Cardiac muscle cell (in vitro differentiated cells and primary cell): ENCODE results near the gene TMEM205. TPM values are rescaled to one million over a fixed set of nuclear protein-coding genes. Genes with fewer than 3 reads are reported as not detected.

Experiments used
- DNase-seq, 2 donors: peaks; one replicate each; pipeline versions ENCODE4 v3.0.0 to v3.0.0-alpha.2; 2010 to 2017; ENCODE audit warnings: low read depth in 1 of 2, low spot score in 1 of 2
- H3K27ac ChIP-seq: fragments of 200-600 bp; sonication (generic); 2 replicates; pipeline ENCODE4 v1.5.1; 2016
- H3K27me3 ChIP-seq: fragments of 200-600 bp; sonication (generic); 2 replicates; pipeline ENCODE4 v1.6.0; 2016; ENCODE audit warnings: control low read depth
- H3K36me3 ChIP-seq: fragments of 200-600 bp; sonication (generic); 2 replicates; pipeline ENCODE4 v1.5.1; 2016; ENCODE audit warnings: control low read depth
- H3K4me1 ChIP-seq: fragments of 200-600 bp; sonication (generic); 2 replicates; pipeline ENCODE4 v1.8.1; 2017; ENCODE audit warnings: low read depth, mild to moderate bottlenecking, mixed run types
- H3K4me3 ChIP-seq: fragments of 200-600 bp; sonication (generic); 2 replicates; pipeline ENCODE4 v1.5.1; 2016; ENCODE audit warnings: mild to moderate bottlenecking
- H3K9me3 ChIP-seq: fragments of 200-600 bp; sonication (generic); 2 replicates; pipeline ENCODE4 v1.5.1; 2017; ENCODE audit warnings: low read depth, mild to moderate bottlenecking, control low read depth
- polyA plus RNA-seq: library from polyadenylated mRNA; unstranded; fragments of >200 nt; fragmentation: Nextera tagmentation; extraction: Ambion mirVana; gene quantifications from 2 replicates; pipeline ENCODE4 v1.2.1, GENCODE V29; 2016
- total RNA-seq: library from RNA; depleted of rRNA; stranded (reverse); fragments of >200 nt; gene quantifications from 2 replicates; pipeline ENCODE4 v1.2.3, GENCODE V29; 2016
- TF ChIP-seq, protein P1 (sequence below): IDR thresholded peaks from 2 replicates; pipeline ENCODE4 v1.5.1; 2012; ENCODE audit warnings: low read depth, mild to moderate bottlenecking, low read length

The TMEM205 gene
- 137 and 250 TPM in 2 replicates for total RNA-seq
- 110 and 154 TPM in 2 replicates for polyA plus RNA-seq

DNA sequence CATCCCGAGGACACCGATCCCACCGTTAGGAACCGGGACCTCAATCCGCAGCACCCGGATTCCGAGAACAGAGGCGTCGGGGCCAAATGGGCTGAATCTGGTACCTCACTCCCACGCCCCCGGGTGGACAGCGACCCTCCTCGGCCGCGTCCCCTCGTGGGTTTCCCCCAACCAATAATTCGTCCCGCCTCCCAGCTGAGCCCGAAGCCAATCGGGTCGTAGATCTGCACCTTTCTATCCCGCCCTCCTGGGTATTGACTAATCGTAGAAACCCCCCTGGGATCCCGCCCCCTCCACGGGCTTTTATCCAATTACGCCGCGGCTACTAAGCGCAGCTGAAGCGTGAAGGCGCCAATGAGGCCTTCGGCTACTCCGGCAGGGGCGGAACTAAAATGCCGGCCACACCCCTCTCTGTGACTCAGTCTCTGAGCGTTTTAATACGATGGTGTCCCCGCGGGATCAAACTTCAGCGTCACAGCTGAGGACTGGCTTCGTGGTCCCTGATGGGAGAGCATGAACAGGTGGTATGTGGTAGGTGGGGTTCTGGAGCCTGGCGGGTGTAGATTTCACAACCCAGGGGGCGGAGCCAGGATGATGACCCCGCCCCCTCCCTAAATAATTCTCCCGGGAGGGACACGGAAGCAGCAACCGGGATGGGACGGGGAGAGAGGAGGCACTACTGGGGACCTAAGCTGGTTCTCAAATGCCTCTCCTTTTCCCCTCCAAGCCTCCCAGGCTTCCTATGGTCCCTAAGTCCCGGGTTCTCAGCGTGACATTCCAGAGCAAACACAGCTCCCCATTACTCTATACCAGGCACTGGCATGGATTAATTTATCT lies at the start of gene TMEM205, which contains the start of gene CCDC159:
Gene TMEM205 (minus strand): TSS at position 165 of the 837 bp plus-strand sequence. CDS start 649 bp downstream, outside the sequence.
Gene CCDC159 (plus strand): TSS at position 416 of the 837 bp plus-strand sequence. CDS start 88 bp downstream, at position 504.
- TF ChIP-seq, protein P1, sequence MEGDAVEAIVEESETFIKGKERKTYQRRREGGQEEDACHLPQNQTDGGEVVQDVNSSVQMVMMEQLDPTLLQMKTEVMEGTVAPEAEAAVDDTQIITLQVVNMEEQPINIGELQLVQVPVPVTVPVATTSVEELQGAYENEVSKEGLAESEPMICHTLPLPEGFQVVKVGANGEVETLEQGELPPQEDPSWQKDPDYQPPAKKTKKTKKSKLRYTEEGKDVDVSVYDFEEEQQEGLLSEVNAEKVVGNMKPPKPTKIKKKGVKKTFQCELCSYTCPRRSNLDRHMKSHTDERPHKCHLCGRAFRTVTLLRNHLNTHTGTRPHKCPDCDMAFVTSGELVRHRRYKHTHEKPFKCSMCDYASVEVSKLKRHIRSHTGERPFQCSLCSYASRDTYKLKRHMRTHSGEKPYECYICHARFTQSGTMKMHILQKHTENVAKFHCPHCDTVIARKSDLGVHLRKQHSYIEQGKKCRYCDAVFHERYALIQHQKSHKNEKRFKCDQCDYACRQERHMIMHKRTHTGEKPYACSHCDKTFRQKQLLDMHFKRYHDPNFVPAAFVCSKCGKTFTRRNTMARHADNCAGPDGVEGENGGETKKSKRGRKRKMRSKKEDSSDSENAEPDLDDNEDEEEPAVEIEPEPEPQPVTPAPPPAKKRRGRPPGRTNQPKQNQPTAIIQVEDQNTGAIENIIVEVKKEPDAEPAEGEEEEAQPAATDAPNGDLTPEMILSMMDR = peak; percentile 7
- Histone ChIP-seq H3K36me3 (no peaks in the 10 kb centered on the region), H3K4me3 (peak within 1 kb of the TSS; percentile 67), H3K9me3 (no peaks in the 10 kb centered on the region), H3K27ac (peak within 1 kb of the TSS; percentile 56), H3K4me1 (no peaks in the 10 kb centered on the region), H3K27me3 (no peaks in the 10 kb centered on the region)
- peak; percentile 99 to 100 for DNase-seq

DNA sequence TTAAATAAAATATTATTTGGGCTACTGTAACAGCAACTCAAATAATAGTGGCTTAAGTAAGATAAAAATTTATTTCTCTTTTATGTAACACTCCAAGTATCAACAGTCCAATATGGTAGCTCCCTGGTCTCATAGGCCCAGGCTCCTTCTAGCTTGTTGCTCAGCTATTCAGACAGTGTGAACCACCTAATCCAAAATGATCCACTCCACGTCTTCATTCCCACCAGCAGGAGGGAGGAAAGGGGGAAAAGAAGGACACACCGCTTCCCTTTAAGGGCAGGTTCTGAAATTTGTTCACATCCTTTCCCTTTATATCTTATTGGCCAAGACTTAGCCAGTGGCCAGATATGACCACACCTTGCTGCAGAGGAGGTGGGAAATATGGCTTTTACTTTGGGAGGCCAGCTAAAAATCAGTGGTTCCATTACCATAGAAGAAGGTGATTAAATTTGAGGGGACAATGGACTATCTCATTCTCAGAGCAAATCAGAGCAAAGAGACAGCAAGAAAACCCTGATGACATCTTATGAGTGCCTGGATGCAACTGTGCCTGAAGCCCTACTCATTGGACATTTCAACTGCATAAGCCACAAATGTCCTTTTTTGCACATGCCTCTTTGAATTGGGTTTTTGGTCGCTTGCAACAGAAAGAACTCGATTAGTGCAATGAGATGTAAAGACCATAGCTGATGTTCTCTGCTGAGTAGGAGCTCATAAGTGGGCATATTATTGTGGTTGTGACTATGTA lies 45.0 kb upstream of the TMEM205 start:
- Histone ChIP-seq H3K36me3 (no peaks in the 10 kb centered on the region), H3K9me3 (no peaks in the 10 kb centered on the region), H3K4me3 (no peak overlapping the region), H3K27ac (no peak overlapping the region), H3K4me1 (no peaks in the 10 kb centered on the region), H3K27me3 (no peaks in the 10 kb centered on the region)
- DNase-seq = no peak
- TF ChIP-seq, protein P1 = no peak

DNA sequence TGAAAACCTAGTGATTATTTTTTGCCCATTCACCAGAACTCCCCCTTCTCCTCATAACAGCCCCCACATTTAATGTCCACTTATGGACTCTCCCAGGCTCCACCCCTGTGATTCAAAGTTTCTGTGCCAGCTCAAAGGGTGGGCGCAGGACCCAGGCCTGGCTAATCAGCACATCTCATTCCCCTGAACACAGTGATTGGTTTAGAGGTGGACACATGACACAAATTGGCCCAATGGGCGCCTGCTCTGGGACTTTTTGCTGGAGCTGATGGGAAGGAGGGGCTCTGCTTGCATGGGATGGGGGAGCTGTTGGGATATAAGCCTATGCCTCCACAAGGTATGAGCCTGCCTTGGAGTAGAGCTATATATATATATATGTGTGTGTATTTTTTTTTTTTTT lies 44.3 kb upstream of the TMEM205 start:
- Histone ChIP-seq H3K4me3 (no peak overlapping the region), H3K27ac (no peak overlapping the region), H3K9me3 (no peaks in the 10 kb centered on the region), H3K4me1 (no peaks in the 10 kb centered on the region), H3K27me3 (no peaks in the 10 kb centered on the region), H3K36me3 (no peaks in the 10 kb centered on the region)
- no peak for DNase-seq
- TF ChIP-seq, protein P1 = no peak

DNA sequence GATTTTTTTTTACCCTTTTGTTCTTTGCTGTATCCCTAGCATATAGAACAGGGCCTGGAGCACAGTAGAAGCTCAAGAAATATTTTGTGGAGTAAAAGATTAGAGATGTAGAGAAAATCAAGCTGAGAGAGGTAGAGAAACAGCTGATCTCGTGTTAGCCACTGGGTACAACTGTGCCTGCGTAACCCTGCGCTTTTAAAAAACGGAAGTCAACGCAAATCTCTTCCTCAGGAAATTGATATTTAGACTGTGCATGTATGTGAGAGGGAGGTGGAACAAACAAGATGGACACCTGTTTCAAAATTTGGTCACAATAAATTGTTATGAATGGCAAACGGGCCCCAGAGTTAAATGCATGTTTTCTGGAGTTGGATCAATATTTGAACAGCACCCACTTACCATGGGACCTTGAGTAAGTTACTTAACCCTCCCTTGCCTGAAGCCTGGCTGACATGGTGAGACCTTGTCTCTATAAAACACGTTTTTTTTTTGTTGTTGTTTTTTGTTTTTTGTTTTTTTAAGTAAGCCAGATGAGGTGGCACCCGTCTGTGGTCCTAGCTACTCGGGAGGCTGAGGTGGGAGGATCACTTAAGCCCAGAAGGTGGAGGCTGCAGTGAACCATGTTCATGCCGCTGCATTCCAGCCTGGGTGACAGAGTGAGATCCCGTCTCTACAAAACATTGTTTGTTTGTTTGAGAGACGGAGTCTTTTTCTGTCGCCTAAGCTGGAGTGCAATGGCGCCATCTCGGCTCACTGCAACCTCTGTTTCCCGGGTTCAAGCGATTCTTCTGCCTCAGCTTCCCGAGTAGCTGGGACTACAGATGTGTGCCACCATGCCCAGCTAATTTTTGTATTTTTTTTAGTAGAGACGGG lies 41.3 kb upstream of the TMEM205 start:
- TF ChIP-seq, protein P1 = no peak
- no peak for DNase-seq

DNA sequence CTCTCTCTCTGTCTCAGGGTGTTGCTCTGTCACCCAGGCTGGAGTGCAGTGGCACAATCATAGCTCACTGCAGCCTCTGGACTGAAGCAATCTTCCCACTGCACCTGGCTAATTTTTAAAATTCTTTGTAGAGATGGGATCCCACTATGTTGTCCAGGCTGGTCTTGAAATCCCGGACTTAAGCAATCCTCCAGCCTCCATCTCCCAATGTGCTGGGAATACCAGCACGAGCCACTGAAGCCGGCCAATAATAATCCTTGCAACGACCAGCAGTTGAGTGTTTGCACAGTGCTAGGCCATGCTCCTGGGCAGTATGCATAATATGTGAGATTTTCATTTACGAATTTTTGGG lies 38.7 kb upstream of the TMEM205 start:
- no peak for DNase-seq
- H3K27ac ChIP-seq = peak overlapping the region; percentile 64
- peaks cover 7% of the 10 kb centered on the region for H3K4me1 ChIP-seq
- TF ChIP-seq, protein P1 = no peak
- no peaks in the 10 kb centered on the region for H3K27me3 ChIP-seq
- H3K9me3 ChIP-seq = no peaks in the 10 kb centered on the region
- no peaks in the 10 kb centered on the region for H3K36me3 ChIP-seq
- no peak overlapping the region for H3K4me3 ChIP-seq

More for the DNA sequence above, 41.3 kb upstream of the TMEM205 start:
- H3K36me3 ChIP-seq = no peaks in the 10 kb centered on the region
- H3K4me3 ChIP-seq = no peak overlapping the region
- peaks cover 7% of the 10 kb centered on the region for H3K4me1 ChIP-seq
- H3K9me3 ChIP-seq = no peaks in the 10 kb centered on the region
- H3K27ac ChIP-seq = no peak overlapping the region
- no peaks in the 10 kb centered on the region for H3K27me3 ChIP-seq
